ENCODE measurements around the gene SPDYE11. TPM values are rescaled to one million over a fixed set of nuclear protein-coding genes. Genes with fewer than 3 reads are reported as not detected.

Gene SPDYE11, protein sequence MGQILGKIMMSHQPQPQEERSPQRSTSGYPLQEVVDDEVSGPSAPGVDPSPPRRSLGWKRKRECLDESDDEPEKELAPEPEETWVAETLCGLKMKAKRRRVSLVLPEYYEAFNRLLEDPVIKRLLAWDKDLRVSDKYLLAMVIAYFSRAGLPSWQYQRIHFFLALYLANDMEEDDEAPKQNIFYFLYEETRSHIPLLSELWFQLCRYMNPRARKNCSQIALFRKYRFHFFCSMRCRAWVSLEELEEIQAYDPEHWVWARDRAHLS
- total RNA-seq: not detected in 2 replicates

DNA sequence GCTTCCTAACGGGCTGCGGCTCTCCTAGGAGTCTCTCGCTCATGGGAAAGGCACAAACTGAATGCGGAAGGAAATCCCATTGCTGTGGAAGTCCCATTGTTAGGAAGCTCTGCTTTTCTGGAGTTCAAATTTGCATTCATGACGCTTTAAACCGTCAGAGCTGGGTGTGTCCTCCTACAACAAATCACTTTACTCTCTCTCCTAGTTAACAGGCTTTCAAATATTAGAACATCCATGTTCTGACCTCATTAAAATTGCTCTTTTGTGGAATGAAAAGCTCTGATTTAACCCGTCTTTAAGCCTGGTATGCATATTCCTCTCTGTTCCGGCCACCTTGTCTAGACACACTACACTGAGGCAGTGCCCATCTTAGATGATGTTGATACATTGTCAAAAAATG is at the start of gene SPDYE11:
Gene SPDYE11 (minus strand): TSS at position 101 of the 400 bp plus-strand sequence. CDS start 1,800 bp downstream, outside the sequence.

DNA sequence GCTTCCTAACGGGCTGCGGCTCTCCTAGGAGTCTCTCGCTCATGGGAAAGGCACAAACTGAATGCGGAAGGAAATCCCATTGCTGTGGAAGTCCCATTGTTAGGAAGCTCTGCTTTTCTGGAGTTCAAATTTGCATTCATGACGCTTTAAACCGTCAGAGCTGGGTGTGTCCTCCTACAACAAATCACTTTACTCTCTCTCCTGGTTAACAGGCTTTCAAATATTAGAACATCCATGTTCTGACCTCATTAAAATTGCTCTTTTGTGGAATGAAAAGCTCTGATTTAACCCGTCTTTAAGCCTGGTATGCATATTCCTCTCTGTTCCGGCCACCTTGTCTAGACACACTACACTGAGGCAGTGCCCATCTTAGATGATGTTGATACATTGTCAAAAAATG is 28.2 kb upstream of the SPDYE11 start, which contains the start of gene SPDYE9:
Gene SPDYE9 (minus strand): TSS at position 101 of the 400 bp plus-strand sequence. CDS start 1,800 bp downstream, outside the sequence.

DNA sequence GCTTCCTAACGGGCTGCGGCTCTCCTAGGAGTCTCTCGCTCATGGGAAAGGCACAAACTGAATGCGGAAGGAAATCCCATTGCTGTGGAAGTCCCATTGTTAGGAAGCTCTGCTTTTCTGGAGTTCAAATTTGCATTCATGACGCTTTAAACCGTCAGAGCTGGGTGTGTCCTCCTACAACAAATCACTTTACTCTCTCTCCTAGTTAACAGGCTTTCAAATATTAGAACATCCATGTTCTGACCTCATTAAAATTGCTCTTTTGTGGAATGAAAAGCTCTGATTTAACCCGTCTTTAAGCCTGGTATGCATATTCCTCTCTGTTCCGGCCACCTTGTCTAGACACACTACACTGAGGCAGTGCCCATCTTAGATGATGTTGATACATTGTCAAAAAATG is 28.0 kb downstream of the SPDYE11 start, which contains the start of gene SPDYE8:
Gene SPDYE8 (minus strand): TSS at position 101 of the 400 bp plus-strand sequence. CDS start 1,800 bp downstream, outside the sequence.

Other genes with a start within 250 kb of the SPDYE11 start
- gene TYW1B, start 229.7 kb downstream of the SPDYE11 start, total RNA-seq: 4.5 and 5.1 TPM in 2 replicates
- 6.2 and 13.2 TPM in 2 replicates for gene POM121, start 132.8 kb downstream of the SPDYE11 start, total RNA-seq
- gene TRIM74, start 88.4 kb downstream of the SPDYE11 start, total RNA-seq: not detected in 2 replicates
- not detected in 2 replicates for gene SPDYE8, start 28.1 kb downstream of the SPDYE11 start, total RNA-seq
- gene SPDYE9, start 28.1 kb upstream of the SPDYE11 start, total RNA-seq: not detected in 2 replicates

Measured in smooth muscle cell of the umbilical artery (primary cell).